Ishikawa (cell line): Measurements from ENCODE around the gene CEP128.

ENCODE experiments used
- CEBPB ChIP-seq: IDR thresholded peaks from 2 replicates; pipeline ENCODE4 v1.6.1; 2012
- EP300 ChIP-seq: IDR thresholded peaks from 2 replicates; pipeline ENCODE4 v1.6.1; 2012; ENCODE audit warnings: borderline replicate concordance
- NFIC ChIP-seq: IDR thresholded peaks from 2 replicates; pipeline ENCODE4 v1.6.1; 2012
- TAF1 ChIP-seq: IDR thresholded peaks from 2 replicates; pipeline ENCODE4 v1.6.1; 2012; ENCODE audit warnings: low read depth, mild to moderate bottlenecking

- TF ChIP-seq NFIC (no peak), CEBPB (no peak), TAF1 (no peak), EP300 (no peak)
These were observed 16.7 kb upstream of the CEP128 start for GRCh38 chr14:80958226-80958625.
